Activated CD4-positive, alpha-beta T cell treated with anti-CD3 and anti-CD28 coated beads, Interleukin-2, amount 50 U/mL, for 24 hours (primary cell): ENCODE data around the gene RHOH.
A peak's percentile ranks its signal among the peaks of the same experiment; 100 is the strongest.
"Not testable (repeated sequence)": the region's sequence is repeated elsewhere in the genome, so short reads cannot be mapped to it uniquely, and the experiment has no call there.

Source experiments
- DNase-seq, 2 donors: peaks; one replicate each; pipeline ENCODE4 v3.0.0-alpha.2; 2020; ENCODE audit warnings: low read depth in 1 of 2, low spot score in 1 of 2

RHOH gene

DNA sequence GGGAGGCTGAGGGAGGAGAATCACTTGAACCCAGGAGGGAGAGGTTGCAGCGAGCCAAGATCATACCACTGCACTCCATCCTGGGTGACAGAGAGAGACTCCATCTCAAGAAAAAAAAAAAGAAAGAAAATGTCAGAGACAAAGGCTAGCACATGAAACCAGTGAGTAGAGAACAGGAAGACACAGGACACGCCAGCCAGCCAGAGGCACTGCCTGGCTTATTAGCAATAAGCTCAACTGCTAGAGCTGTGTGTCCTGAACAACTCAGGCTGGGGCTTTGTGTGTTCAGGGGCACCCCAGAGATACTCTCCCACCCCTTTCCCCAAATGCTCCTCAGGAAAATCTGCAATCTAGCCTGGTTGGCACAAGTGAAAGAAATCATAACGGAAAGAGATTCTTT is 60.0 kb downstream of the RHOH start:
- DNase-seq, result no peak

DNA sequence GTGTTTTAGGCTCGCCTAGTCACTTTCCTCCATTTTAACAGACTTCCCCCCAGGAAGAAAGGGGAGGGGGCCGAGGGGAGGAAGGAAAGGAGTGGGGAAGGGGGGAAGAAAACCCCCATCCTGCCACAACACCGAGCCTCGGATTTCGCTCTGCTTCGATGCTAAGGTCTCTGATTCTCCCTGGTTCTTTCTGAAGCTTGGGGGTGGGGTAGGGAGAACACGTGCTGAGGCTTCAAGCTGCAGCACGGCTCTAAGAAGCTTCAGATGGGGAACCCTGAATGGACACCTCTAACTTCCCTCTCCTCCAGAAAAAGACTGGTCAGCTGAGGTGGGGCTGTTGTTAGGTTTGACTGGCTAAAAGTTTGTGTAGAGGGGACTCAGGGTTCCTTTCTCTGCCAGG is 61.8 kb downstream of the RHOH start:
- DNase-seq, result no peak

DNA sequence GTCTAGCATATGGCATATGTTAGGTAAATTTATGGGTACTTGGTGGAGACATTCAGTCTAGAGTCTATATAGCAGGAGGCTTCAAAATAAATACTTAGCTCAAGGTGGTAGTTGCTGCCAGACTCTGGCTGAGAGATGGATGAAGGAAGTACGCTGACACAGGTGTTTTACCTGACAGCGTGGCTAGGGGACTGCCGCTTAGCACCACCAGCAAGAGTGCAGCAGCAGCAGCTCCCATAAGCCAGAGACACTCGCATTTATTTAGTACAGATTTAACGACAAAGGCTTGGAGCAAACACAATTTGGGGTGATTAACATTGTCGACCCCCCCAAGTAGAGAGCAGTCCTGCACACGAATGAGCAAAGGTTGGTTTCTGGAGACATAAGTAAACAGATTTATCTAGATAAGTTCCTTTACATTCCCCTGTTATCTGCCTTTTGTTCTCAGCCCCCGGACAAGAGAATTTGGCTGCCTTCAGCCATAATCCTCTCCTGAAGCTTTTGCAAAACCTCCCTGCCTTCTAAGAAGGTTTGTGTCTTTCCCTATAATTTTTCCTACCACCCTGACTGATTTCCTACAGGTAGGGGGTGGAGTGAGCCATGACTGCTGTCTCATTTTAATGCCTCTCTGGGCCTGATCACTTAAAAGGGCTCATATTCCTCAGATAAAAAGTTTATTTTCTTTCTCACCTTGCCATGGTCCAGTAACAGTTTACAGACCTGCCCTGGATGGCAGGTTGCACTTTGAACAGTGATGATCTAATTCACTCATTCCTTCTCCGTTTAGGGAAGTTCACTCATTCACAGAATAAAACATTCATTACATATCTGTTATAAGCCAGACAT is 64.6 kb downstream of the RHOH start:
- DNase-seq, result no peak

DNA sequence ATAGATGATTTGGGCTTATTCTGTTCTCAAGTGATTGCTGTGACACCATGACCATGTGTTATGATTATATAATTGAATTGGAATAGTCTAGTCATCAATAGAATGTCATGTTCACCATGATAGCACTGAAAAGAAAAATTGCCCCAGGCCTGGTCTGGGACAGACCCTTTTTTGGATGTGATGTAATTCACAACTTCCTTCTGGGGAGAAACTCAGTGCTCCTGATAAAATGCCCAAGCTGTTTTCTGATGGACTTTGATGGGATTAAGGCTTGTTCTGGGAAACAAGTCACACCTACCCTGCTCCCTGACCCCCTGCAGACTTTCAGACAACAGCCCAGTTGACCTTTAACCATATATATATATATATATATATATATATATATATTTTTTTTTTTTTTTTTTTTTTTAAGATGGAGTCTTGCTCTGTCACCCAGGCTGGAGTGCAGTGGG is 65.3 kb downstream of the RHOH start:
- no peak for DNase-seq

DNA sequence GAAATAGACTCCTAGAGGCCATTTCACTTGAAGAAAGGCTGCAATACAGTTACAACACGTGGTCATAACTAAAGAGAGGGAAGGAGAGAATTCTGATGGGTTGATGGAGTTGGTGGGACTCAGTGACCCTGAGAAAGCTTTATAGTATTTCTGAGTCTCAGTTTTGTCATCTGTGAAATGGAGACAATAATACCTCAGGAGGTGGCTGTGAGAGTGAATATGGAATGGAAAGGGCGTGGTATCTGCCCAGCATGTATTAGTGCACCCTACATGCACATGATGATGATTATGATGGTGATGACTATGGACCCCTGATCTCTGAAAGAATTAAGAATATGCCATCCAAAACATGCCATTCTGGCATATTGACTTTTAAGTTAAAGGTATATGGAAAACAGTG is 66.0 kb downstream of the RHOH start:
- no peak for DNase-seq

DNA sequence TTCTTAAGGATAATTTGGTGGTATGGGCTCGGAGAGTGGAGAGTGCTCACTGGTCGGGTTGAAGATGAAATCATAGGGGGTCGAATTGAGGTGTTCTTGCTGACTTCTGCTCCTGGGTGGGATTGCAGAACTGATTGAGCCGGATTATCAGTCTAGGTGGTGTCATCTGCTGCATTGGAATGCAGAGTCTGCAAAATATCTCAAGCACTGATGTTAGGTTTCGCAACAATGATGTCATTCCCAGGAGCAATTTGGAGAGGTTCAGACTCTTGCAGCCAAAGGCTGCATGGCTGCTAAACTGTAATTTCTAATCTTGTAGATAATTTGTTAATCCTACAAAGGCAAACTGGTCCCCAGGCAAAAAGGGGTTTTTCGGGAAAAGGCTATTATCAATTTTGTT is 67.7 kb downstream of the RHOH start:
- DNase-seq, result no peak

DNA sequence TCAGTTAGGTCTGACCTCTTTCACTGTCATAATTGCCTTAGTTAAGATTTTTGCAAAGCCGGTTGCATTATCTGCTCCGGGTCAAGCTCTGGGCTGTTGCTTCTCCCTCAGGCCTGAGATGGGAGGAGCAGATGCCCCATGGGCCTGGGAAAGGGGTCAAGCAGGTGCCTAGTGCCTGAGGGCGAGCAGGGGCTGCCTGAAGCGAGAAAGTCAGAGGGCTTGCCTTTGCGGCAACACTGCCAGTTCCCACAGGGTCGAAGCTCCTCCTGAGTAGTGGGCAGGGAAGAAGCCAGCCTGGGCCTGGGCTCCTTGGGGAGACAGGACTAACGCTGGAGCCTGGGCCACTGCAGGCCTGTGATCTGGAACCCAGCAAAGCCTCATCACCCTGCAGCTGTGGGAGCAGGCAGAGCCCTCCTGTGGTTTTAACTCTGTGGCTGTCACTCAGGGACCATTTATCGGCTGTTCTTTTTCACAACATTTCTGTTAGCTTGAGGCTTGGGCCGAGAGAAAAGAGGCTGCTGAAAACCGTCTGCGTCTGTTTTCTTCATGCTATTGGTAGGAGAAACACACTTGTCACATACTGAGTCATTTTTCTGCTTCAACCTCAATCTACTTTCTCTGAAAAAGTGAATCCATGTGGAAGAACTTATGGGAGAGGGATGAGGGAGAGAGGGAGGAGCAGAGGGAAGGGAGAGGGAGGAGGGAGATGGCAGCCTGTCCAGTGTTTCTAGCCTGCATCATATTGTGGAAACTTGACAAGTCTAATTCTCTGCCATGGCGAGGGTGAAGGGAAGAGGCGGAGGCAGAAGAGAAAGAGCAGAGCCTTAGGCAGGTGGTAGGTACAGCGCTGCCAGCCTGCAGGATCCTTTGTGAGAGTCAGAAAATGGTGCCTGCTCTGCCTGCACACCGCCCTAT is 68.4 kb downstream of the RHOH start:
- DNase-seq, result no peak

DNA sequence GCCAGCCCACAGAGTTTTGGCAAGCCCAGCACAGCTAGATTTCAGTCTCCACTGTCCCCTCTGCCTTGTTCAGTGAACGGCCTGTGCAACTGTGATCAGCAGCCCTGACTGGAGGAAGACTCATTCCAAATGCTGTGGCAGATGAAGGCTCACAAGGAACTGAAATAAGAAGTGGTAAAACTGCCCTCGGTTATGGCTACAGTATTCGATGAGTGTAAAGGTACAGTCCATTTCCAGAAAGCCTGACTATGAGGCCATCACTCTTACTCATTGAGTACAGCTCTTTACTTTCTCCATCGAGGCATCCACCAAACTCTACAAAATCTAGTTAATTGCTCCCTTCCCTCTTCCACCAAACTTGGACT is 69.1 kb downstream of the RHOH start:
- no peak for DNase-seq

DNA sequence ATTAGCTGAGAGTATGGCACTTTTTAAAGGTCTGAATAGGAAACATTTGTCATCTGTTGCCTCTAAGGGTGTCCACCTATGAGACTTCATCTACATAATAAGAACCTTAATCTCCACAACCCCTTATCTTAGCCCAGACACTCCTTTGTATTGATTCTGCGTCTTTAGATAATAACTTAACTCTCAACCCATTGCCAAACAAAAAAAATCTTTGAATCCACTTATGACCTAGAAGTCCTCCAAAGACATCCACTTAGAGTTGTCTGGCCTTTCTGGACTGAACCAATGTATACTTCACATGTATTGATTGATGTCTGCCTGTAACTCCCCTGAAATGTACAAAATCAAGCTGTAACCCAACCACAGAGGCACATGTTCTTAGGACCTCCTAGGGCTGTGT is 72.3 kb downstream of the RHOH start:
- DNase-seq, result no peak

DNA sequence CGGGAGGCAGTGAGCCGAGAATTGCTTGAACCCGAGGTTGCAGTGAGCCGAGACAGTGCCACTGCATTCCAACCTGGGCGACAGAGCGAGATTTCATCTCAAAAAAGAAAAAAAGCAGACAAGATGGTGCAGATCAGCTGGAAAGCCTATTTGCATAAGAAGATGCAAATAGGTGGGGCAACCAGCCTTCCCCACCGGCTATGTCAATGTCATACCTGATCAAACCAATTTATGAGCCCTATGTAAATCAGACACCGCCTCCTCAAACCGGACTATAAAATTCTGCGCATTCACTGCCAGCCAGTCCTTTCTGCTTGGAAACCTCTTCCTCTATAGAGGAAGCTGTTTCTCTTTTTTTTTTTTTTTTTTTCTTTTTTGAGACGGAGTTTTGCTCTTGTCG is 73.8 kb downstream of the RHOH start:
- DNase-seq, result no peak

DNA sequence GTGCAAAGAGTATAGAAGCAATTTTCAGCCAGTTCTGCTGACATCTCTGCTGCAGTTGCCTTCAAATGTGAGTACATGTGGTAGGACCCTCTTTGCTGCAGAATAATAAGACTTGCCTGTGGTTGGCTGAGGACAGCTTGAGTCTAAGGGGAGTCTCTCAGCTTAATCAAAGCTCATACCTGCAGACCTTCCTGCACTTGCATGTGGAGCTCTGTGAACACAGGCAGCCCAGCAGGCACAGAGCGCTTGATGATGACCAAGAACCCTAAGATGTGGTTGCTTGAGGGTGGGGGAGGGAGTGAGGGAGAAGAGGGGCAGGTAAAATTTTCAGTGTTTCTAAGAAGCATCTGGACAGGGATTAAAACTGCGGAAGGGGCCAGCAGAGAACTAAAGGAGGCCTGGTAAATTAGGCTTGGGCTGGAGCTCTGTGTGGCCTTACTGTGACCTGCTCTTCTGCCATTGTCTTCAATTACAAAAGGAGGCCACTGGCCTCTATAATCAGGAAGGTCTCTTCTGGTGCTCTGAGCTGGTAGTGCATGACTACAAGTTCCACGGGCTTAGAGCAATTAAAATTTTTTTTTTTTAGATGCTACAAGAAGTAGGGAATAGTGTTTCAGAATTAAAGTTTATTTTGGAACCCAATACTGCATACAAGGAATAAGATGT is 78.4 kb downstream of the RHOH start:
- no peak for DNase-seq

DNA sequence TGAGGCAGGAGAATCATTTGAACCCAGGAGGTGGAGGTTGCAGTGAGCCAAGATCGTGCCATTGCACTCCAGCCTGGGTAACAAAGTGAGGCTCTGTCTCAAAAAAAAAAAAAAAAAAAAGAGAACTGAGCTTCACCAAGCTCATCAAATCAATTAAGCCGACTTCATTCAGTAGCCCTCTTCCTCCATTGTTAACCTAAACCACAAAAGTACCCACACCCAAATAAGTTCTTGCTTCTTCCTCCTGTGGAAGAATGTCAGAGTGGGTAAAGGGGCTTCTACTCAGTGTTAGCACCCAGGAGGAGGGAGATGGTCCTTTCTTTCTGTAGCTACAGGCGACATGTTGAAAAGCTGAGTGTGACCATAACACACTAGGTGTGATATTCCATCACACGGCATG is 79.7 kb downstream of the RHOH start:
- DNase-seq, result no peak

DNA sequence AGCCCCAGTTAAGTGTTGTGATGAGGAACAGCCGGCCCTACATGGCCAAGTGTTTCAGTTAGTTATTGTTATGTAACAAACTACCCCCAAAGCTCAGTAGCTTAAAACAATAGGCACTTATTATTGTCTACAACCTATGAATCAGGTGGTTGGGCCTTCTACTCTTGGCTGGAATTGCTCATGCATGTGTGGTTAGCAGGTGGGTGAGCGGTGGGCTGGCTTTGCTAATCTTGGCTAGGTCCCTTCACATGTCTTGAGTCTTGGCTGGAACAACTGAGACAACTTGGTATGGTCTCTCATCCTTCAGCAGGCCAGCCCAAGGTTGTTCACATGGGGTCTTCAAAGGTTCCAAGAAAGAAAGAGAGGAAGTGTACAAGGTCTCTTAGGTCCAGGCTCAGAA is 83.8 kb downstream of the RHOH start:
- no peak for DNase-seq

DNA sequence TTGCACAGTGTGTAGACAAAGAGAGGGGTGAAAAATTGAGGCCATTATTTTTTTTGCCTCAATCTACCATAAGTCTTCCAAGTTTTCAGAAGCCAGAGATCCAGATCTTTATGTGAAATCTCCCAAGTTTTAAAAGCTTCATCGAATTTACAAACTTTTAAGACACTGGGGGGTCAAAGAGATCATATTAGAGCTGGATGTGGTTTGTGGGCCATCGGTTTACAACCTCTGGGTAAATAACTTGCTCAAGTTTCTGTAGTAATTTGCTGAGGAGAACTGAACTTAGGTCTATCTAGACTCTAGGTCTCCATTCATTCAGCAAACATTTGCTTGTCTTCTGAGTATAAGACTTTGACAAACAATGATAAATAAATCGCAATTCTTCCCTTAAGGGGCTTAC is 84.3 kb downstream of the RHOH start:
- no peak for DNase-seq

DNA sequence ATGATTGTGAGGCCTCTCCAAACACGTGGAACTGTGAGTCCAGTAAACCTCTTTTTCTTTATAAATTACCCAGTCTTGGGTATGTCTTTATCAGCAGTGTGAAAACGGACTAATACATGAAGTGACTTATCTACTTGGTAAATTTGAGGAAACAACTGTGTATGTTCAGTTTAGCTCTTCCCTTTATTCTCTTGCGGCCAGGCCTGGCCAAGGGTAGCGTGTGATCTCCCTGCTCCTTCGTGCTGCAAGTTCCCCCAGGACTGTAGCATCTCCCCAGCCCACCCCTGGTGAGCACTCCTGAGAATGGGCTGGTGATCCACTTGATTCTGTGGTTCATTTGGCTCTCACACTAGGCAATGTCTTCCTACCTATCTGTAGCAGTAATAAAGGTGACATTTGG is 85.1 kb downstream of the RHOH start:
- DNase-seq, result no peak

DNA sequence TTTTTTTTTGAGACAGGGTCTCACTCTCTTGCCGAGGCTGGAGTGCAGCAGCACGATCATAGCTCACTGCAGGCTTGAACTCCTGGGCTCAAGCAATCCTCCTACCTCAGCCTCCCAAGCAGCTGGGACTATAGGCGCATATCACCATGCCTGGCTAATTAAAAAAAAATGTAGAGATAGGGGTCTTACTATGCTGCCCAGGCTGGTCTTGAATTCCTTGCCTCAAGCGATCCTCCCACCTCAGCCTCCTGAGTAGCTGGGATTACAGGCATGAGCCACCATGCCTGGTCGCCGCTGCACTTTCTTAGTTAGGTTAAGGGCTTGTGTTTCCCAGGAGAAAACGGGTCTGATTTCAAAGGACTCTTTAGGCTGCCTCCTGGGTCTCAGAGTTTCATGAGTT is 86.0 kb downstream of the RHOH start:
- not testable (repeated sequence) for DNase-seq

DNA sequence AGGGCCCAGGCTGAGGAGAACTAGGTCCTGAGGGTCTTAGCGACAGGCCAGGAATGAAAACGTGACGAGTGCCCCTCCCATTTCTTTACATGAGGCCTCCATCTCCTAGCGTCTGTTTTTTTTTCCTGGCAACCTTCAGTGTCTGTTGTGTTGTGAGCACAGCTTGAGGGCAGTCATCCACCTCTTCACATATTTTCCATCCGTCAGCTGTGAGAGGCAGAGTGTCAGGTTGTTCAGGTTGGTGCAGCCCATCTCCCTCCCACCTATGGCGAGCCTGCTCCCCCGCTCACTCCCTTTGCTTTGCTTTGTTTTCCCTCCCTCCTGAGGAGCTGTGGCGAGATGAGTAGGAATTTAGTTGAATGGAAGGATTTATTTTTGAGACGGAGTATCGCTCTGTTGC is 86.6 kb downstream of the RHOH start:
- DNase-seq, result no peak

DNA sequence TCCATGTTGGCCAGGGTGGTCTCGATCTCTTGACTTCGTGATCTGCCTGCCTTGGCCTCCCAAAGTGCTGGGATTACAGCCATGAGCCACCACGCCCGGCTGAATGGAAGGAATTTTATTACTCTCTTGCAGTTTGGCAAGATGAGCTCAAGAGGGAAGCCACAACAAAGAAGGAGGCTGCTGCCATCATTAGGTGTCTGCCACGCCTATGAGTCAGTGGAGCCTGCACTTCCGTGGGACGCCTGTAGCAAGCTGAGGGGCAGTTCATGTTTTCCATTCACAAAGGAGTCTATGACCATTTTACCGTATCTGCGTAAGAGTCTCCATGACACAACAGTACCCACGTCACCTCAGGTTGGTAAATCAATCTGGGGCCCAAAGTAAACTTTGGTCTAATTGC is 87.1 kb downstream of the RHOH start:
- DNase-seq, result peak; percentile 44 to 81

DNA sequence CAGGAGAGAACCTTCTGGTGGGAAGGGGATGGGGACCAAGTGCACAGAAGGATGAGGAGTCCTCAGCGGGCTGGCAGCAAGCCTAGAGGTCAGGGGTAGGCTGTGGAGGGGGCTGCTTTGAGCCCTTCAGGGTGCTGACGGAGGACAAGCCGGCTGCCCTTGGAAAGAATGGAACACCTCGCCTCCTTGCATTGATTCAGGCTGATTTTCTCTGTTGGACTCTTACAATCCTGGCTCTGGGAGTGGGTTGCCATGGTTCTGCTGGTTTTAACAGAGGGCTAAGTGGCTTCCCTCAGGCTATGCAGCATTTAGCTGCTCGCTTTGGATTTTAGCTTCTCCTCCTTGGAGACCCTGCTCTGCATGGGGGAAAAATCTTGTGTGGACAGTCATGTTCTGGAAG is 88.9 kb downstream of the RHOH start:
- no peak for DNase-seq

DNA sequence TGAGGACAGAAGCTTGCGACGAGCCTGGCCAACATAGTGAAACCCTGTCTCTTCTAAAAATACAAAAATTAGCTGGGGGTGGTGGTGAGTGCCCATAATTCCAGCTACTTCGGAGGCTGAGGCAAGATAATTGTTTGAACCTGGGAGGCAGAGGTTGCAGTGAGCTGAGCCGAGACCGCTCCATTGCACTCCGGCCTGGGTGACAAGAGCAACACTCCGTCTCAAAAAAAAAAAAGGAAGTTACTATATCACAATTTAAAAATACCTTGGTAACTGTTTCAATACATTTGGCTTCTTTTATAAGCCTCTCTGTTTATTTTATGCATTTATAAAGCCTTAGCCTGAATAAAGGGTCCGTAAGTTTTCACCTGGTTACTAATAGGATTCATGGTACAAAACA is 91.7 kb downstream of the RHOH start:
- no peak for DNase-seq

DNA sequence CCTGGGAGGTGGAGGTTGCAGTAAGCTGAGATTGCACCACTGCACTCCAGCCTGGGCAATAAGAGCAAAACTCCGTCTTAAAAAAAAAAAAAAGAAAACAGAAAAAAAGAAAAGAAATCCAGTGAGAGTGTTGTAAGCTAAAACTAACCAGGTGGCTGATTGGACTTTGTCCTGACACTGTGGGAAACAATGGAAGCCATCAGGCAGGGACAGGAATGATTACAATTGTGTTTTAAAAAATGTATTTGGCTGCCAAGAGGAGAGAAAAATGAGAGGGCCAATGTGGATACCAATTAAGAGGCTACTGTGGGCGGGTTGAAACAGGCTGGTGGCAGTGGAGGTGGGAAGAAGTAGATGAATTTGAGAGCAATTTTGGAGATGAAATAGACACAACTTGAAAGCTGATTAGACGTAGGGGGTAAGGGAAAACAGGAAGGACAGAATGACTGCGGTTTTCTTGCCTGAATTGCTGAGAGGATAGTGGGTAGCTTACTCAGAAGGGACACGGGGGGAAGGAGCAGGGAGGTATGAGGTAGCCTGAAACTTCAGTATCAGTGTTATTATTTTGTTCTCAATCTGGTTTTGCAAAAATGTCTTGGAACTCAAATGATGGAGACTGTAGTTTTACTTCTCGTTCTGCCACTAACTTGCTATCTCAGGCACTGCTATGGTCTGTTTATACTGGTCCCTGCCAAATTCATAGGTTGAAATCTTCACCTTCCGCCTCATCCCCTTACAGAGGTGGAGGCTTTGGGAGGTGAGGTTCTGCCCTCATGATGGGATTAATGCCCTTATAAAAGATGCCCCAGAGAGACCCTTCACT is 92.7 kb downstream of the RHOH start:
- DNase-seq, result peak in 1 of 2 donors; percentile 51
